HepG2 (cell line): ENCODE data around the gene TTC4. TPM values are rescaled to one million over a fixed set of nuclear protein-coding genes. Genes with fewer than 3 reads are reported as not detected.

Experiments
- ATAC-seq: fragments of 200-7000 bp; cut with Tn5 transposase; 3 replicates; pipeline ENCODE4 v1.9.1; 2020; ENCODE audit warnings: mild to moderate bottlenecking, moderate library complexity
- BruUV-seq: library from RNA; stranded (reverse); fragments of 400-500 nt; replicated peaks from 2 replicates; lab custom pipeline; 2021; lab: Mats Ljungman, UMichigan
- CTCF ChIA-PET: fragments of 300-600 bp; formaldehyde crosslinking; extraction: SDS; loops from one replicate; lab custom pipeline; 2021; ENCODE audit warnings: low total read pairs, inconsistent platforms, low intra/inter-chr PET ratio; lab: Yijun Ruan, JAX
- POLR2A ChIA-PET: fragments of 350-600 bp; sonication (Branson Sonifier 250); formaldehyde crosslinking; loops from one replicate; lab custom pipeline; 2020; ENCODE audit warnings: antibody characterized with exemption, inconsistent platforms; lab: Yijun Ruan, JAX
- DNase-seq: peaks from one replicate; pipeline ENCODE4 v3.0.0-alpha.2; 2015; ENCODE audit warnings: low spot score
- FAIRE-seq: peaks from 3 replicates; lab custom pipeline; 2011; peaks lifted over from hg19 to GRCh38; lab: Jason Lieb, UNC
- H2AFZ ChIP-seq: one replicate; pipeline ENCODE4 v1.6.1; 2011; ENCODE audit warnings: low read length, inconsistent platforms
- H3K27ac ChIP-seq: fragments of 300-600 bp; 3 replicates; pipeline ENCODE4 v1.8.0; 2011; ENCODE audit warnings: mixed run types, mild to moderate bottlenecking, mixed read lengths, low read length, inconsistent platforms; ENCODE audit not compliant: insufficient read depth; ENCODE audit errors: extremely low read length
- H3K27me3 ChIP-seq, 2 experiments: fragments of 200-600 bp in 1 of 2; 2 replicates in 1 of 2; 3 replicates in 1 of 2; pipeline versions ENCODE4 v1.6.0 to v1.8.0; 2011; ENCODE audit warnings: low read length in 2 of 2, mild to moderate bottlenecking in 2 of 2, moderate library complexity in 2 of 2, inconsistent platforms in 1 of 2; ENCODE audit not compliant: insufficient read depth in 2 of 2, control insufficient read depth in 1 of 2
- H3K36me3 ChIP-seq, 2 experiments: fragments of 200-600 bp in 1 of 2; replicated peaks in 1 of 2; 2 replicates in 1 of 2; 3 replicates in 1 of 2; pipeline versions ENCODE4 v1.5.1 to v1.8.0; 2011; ENCODE audit warnings: low read length in 2 of 2, inconsistent platforms in 1 of 2; ENCODE audit not compliant: insufficient read depth in 2 of 2, control insufficient read depth in 1 of 2
- H3K4me1 ChIP-seq: 2 replicates; pipeline ENCODE4 v1.5.1; 2012; ENCODE audit warnings: low read length, inconsistent platforms; ENCODE audit not compliant: insufficient read depth
- H3K4me2 ChIP-seq: 2 replicates; pipeline ENCODE4 v1.6.0; 2011; ENCODE audit warnings: low read depth, low read length, inconsistent platforms
- H3K4me3 ChIP-seq, 3 experiments: fragments of 200-600 bp in 1 of 3; sonication (generic), shearing (Covaris generic) in 1 of 3; replicated peaks in 1 of 3; 2 replicates each; pipeline ENCODE4 v1.5.1; 2011 to 2016; ENCODE audit warnings: low read length in 3 of 3, inconsistent platforms in 2 of 3, low read depth in 2 of 3, mild to moderate bottlenecking in 2 of 3, control low read depth in 1 of 3, mixed read lengths in 1 of 3; ENCODE audit not compliant: insufficient read depth in 1 of 3
- H3K79me2 ChIP-seq: one replicate; pipeline ENCODE4 v1.6.1; 2011; ENCODE audit warnings: low read length, inconsistent platforms; ENCODE audit not compliant: insufficient read depth
- H3K9ac ChIP-seq: 2 replicates; pipeline ENCODE4 v1.6.0; 2011; ENCODE audit warnings: mild to moderate bottlenecking, low read depth, low read length, inconsistent platforms; ENCODE audit not compliant: insufficient read depth
- H3K9me3 ChIP-seq: 2 replicates; pipeline ENCODE4 v1.5.1; 2012; ENCODE audit warnings: mild to moderate bottlenecking, low read length
- H4K20me1 ChIP-seq: 2 replicates; pipeline ENCODE4 v1.6.0; 2011; ENCODE audit warnings: inconsistent platforms, mild to moderate bottlenecking, low read length, moderate library complexity; ENCODE audit not compliant: insufficient read depth
- ATF7-NPFF ChIP-seq: sonication (generic); formaldehyde crosslinking; IDR thresholded peaks from 2 replicates; pipeline ENCODE4 v1.8.1; 2023; ENCODE audit warnings: mild to moderate bottlenecking, low read depth, missing genetic modification reagents, moderate library complexity
- CHD2 ChIP-seq: IDR thresholded peaks from 2 replicates; pipeline ENCODE4 v1.6.1; 2011; ENCODE audit warnings: low read depth, low read length, improper control_type of control experiment
- FOSL1 ChIP-seq: sonication (generic); formaldehyde crosslinking; IDR thresholded peaks from 2 replicates; pipeline ENCODE4 v1.9.0; 2021; ENCODE audit warnings: missing genetic modification reagents, borderline replicate concordance
- HNF4A ChIP-seq: sonication (generic); formaldehyde crosslinking; IDR thresholded peaks from 2 replicates; pipeline ENCODE4 v1.4.0; 2020; ENCODE audit warnings: missing genetic modification reagents
- HOXA3 ChIP-seq: sonication (generic); formaldehyde crosslinking; IDR thresholded peaks from 2 replicates; pipeline ENCODE4 v1.5.0; 2020; ENCODE audit warnings: missing genetic modification reagents
- HOXA9 ChIP-seq: sonication (generic); formaldehyde crosslinking; IDR thresholded peaks from 2 replicates; pipeline ENCODE4 v1.8.1; 2022; ENCODE audit warnings: missing genetic modification reagents, mild to moderate bottlenecking, moderate library complexity, borderline replicate concordance
- JUNB ChIP-seq: sonication (generic); formaldehyde crosslinking; IDR thresholded peaks from 2 replicates; pipeline ENCODE4 v1.8.0; 2022; ENCODE audit warnings: missing genetic modification reagents, mild to moderate bottlenecking, borderline replicate concordance
- PAX8 ChIP-seq: sonication (generic); formaldehyde crosslinking; IDR thresholded peaks from 2 replicates; pipeline ENCODE4 v1.8.0; 2022; ENCODE audit warnings: mild to moderate bottlenecking, missing genetic modification reagents, borderline replicate concordance
- YY1 ChIP-seq: IDR thresholded peaks from 2 replicates; pipeline ENCODE4 v1.6.1; 2011; ENCODE audit warnings: low read length, low read depth, moderate library complexity, mild to moderate bottlenecking; ENCODE audit not compliant: insufficient read depth, insufficient replicate concordance
- ZFP62 ChIP-seq: sonication (generic); formaldehyde crosslinking; IDR thresholded peaks from 2 replicates; pipeline ENCODE4 v1.4.0; 2020; ENCODE audit warnings: missing genetic modification reagents
- ZNF317 ChIP-seq: sonication (generic); formaldehyde crosslinking; IDR thresholded peaks from 2 replicates; pipeline ENCODE4 v1.5.0; 2020; ENCODE audit warnings: mild to moderate bottlenecking, missing genetic modification reagents
- ZNF430 ChIP-seq: sonication (generic); formaldehyde crosslinking; IDR thresholded peaks from 2 replicates; pipeline ENCODE4 v1.9.0; 2021; ENCODE audit warnings: mild to moderate bottlenecking, missing genetic modification reagents
- ZNF547 ChIP-seq: sonication (generic); formaldehyde crosslinking; IDR thresholded peaks from 2 replicates; pipeline ENCODE4 v1.5.1; 2020; ENCODE audit warnings: mild to moderate bottlenecking, missing genetic modification reagents
- ZSCAN30 ChIP-seq: sonication (generic); formaldehyde crosslinking; IDR thresholded peaks from 2 replicates; pipeline ENCODE4 v1.5.0; 2020; ENCODE audit warnings: mild to moderate bottlenecking, missing genetic modification reagents
- WGBS: methylation state at CpG from one replicate; pipeline ENCODE4 v1.1.6; 2017; ENCODE audit warnings: low lambda C conversion rate; 5-methylcytosine and 5-hydroxymethylcytosine counted together
- in situ Hi-C: cut with HindIII; loops from 2 replicates; pipeline ENCODE4 v1.10.0; 2017; ENCODE audit warnings: low pct_unique_long_range_greater_than_20kb; ENCODE audit not compliant: extremely low pct_ligation_motif_present
- intact Hi-C: fragments of 100-400 bp; cut with micrococcal nuclease; formaldehyde crosslinking; loops from one replicate; pipeline ENCODE4 v1.10.0; 2022; ENCODE audit not compliant: unreplicated experiment
- polyA plus RNA-seq, 8 experiments: library from polyadenylated mRNA; depleted of rRNA in 3 of 8; stranded (reverse) in 7 of 8; unstranded in 1 of 8; fragments of >200 nt; fragmentation: Illumina TruSeq in 4 of 8; extraction: Trizol in 4 of 8; gene quantifications; 2 replicates each; pipeline versions ENCODE4 v1.2.1 to v1.2.3, GENCODE V29; 2011 to 2016; ENCODE audit warnings: low read depth in 4 of 8, missing spikeins in 1 of 8, mixed read lengths in 1 of 8; ENCODE audit not compliant: insufficient read depth in 1 of 8
- total RNA-seq, 5 experiments: library from RNA; depleted of rRNA; stranded (reverse); fragments of >200 nt; fragmentation: Illumina TruSeq; extraction: Trizol; gene quantifications; 2 replicates each; pipeline ENCODE4 v1.2.3, GENCODE V29; 2016; ENCODE audit warnings: low read depth in 1 of 5
- TF ChIP-seq, protein P1 (sequence below): sonication (generic); formaldehyde crosslinking; IDR thresholded peaks from 2 replicates; pipeline ENCODE4 v1.4.0; 2020; ENCODE audit warnings: missing genetic modification reagents
- TF ChIP-seq, protein P2 (sequence below): IDR thresholded peaks from 2 replicates; pipeline ENCODE4 v1.6.1; 2018; ENCODE audit warnings: missing genetic modification reagents
- TF ChIP-seq, protein P3 (sequence below): sonication (generic); formaldehyde crosslinking; IDR thresholded peaks from 2 replicates; pipeline ENCODE4 v1.4.0; 2020; ENCODE audit warnings: mild to moderate bottlenecking, missing genetic modification reagents
- TF ChIP-seq, protein P4 (sequence below): sonication (generic); formaldehyde crosslinking; IDR thresholded peaks from 2 replicates; pipeline ENCODE4 v1.4.0; 2020; ENCODE audit warnings: mild to moderate bottlenecking, missing genetic modification reagents
- TF ChIP-seq, protein P5 (sequence below): sonication (generic); formaldehyde crosslinking; IDR thresholded peaks from 2 replicates; pipeline ENCODE4 v1.4.0; 2020; ENCODE audit warnings: missing genetic modification reagents, mild to moderate bottlenecking, borderline replicate concordance

The TTC4 gene
- total and polyA plus RNA-seq, 2 of the 13 experiments (the other 11 are each of a cell fraction or from before 2014, with no cell fraction given), result 13.1 to 24.7 TPM

DNA sequence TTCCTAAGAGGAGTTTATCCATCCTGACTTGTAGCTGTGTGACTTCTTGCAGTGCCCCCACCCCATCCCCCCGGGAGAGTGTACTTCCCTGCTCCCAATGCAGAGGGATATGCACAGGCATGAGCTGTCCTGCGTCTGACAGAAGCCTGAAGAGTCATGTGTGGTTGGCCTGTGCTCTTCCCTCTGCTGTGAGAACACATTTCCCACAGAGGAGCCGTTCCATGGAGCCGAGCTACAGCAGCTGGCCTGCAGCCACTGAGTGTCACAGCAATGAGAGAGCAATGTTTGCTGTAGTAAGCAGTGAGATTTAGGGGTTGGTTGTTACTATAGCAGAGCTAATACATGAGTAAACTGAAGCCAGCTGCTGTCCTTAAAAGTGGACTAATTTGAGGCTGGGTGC, 26.6 kb downstream of the TTC4 start:
- Histone ChIP-seq H4K20me1 (peaks cover 2% of the 10 kb centered on the region; the same call in 1 of the 2 replicates), H3K4me2 (no peak overlapping the region), H3K27me3 (no peaks in the 10 kb centered on the region), H3K4me3 (no peak overlapping the region), H3K27ac (no peak overlapping the region), H3K9ac (no peak overlapping the region), H3K9me3 (no peaks in the 10 kb centered on the region), H3K4me1 (no peaks in the 10 kb centered on the region), H3K36me3 (peaks cover 30 to 50% of the 10 kb centered on the region in 2 experiments), H3K79me2 (no peaks in the 10 kb centered on the region), H2AFZ (no peak overlapping the region)
- no peak for ATAC-seq
- TF ChIP-seq CHD2 (no peak), HOXA9 (no peak), ZNF317 (no peak), ZSCAN30 (no peak), HNF4A (CRISPR knock-in tag) (no peak), YY1 (no peak), ATF7-NPFF (CRISPR knock-in tag) (no peak), PAX8 (no peak), JUNB (CRISPR knock-in tag) (no peak), ZNF547 (no peak), FOSL1 (CRISPR knock-in tag) (no peak), ZFP62 (CRISPR knock-in tag) (no peak), HOXA3 (no peak), ZNF430 (no peak)
- TF ChIP-seq, protein P1, sequence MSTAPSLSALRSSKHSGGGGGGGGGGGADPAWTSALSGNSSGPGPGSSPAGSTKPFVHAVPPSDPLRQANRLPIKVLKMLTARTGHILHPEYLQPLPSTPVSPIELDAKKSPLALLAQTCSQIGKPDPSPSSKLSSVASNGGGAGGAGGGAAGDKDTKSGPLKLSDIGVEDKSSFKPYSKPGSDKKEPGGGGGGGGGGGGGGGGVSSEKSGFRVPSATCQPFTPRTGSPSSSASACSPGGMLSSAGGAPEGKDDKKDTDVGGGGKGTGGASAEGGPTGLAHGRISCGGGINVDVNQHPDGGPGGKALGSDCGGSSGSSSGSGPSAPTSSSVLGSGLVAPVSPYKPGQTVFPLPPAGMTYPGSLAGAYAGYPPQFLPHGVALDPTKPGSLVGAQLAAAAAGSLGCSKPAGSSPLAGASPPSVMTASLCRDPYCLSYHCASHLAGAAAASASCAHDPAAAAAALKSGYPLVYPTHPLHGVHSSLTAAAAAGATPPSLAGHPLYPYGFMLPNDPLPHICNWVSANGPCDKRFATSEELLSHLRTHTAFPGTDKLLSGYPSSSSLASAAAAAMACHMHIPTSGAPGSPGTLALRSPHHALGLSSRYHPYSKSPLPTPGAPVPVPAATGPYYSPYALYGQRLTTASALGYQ (CRISPR knock-in tag), result no peak
- TF ChIP-seq, protein P2, sequence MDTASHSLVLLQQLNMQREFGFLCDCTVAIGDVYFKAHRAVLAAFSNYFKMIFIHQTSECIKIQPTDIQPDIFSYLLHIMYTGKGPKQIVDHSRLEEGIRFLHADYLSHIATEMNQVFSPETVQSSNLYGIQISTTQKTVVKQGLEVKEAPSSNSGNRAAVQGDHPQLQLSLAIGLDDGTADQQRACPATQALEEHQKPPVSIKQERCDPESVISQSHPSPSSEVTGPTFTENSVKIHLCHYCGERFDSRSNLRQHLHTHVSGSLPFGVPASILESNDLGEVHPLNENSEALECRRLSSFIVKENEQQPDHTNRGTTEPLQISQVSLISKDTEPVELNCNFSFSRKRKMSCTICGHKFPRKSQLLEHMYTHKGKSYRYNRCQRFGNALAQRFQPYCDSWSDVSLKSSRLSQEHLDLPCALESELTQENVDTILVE (CRISPR knock-in tag), result no peak
- TF ChIP-seq, protein P3, sequence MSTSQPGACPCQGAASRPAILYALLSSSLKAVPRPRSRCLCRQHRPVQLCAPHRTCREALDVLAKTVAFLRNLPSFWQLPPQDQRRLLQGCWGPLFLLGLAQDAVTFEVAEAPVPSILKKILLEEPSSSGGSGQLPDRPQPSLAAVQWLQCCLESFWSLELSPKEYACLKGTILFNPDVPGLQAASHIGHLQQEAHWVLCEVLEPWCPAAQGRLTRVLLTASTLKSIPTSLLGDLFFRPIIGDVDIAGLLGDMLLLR (CRISPR knock-in tag), result no peak
- TF ChIP-seq, protein P4, sequence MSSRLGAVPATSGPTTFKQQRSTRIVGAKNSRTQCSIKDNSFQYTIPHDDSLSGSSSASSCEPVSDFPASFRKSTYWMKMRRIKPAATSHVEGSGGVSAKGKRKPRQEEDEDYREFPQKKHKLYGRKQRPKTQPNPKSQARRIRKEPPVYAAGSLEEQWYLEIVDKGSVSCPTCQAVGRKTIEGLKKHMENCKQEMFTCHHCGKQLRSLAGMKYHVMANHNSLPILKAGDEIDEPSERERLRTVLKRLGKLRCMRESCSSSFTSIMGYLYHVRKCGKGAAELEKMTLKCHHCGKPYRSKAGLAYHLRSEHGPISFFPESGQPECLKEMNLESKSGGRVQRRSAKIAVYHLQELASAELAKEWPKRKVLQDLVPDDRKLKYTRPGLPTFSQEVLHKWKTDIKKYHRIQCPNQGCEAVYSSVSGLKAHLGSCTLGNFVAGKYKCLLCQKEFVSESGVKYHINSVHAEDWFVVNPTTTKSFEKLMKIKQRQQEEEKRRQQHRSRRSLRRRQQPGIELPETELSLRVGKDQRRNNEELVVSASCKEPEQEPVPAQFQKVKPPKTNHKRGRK, result no peak
- TF ChIP-seq, protein P5, sequence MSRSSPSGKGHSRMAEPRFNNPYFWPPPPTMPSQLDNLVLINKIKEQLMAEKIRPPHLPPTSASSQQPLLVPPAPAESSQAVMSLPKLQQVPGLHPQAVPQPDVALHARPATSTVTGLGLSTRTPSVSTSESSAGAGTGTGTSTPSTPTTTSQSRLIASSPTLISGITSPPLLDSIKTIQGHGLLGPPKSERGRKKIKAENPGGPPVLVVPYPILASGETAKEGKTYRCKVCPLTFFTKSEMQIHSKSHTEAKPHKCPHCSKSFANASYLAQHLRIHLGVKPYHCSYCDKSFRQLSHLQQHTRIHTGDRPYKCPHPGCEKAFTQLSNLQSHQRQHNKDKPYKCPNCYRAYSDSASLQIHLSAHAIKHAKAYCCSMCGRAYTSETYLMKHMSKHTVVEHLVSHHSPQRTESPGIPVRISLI (CRISPR knock-in tag), result no peak
- in situ Hi-C loops, result no loop called here
- ChIA-PET CTCF (no interaction called here), POLR2A (no interaction called here)
- WGBS, result 93% methylated on average over 4 of the region's 4 CpGs
- no peak for DNase-seq
- no peak for FAIRE-seq
- intact Hi-C loops, result no loop called here
- TSS peak; percentile 33 for BruUV-seq
